ENCODE results near the gene WDR62. TPM values are rescaled to one million over a fixed set of nuclear protein-coding genes. Genes with fewer than 3 reads are reported as not detected.

Gene WDR62
- total and polyA plus RNA-seq, 10 of the 15 experiments (the other 5 are each of a cell fraction or from before 2014, with no cell fraction given): 0.08 to 20.6 (median 10.9) TPM

GRCh38 chr19:36125557-36125956, 70.9 kb downstream of the WDR62 start (continued):
- TF ChIP-seq ZNF687 (IDR thresholded peaks at IDR 0.05): peak; percentile 94
- no peak for TF ChIP-seq SUZ12 (IDR thresholded peaks at IDR 0.05; ENCODE audit: unreplicated experiment)

- Histone ChIP-seq H3K27ac (ENCODE audit: control insufficient read depth, insufficient read depth) (peak overlapping the region; percentile 81), H4K20me1 (ENCODE audit: control insufficient read depth, insufficient read depth) (no peaks in the 10 kb centered on the region), H3K36me3 (ENCODE audit: control insufficient read depth in 2 of 2, insufficient read depth in 2 of 2, low read length in 1 of 2) (peaks cover 0 to 4% of the 10 kb centered on the region in 2 experiments; a peak in 1 of 4 replicates), H3K4me1 (ENCODE audit: control insufficient read depth, insufficient read depth, low read length) (peaks cover 11% of the 10 kb centered on the region), H3K27me3 (replicated peaks in 1 of 2; ENCODE audit: control insufficient read depth in 2 of 2, insufficient read depth in 2 of 2, low read length in 1 of 2) (no peaks in the 10 kb centered on the region), H3K79me2 (ENCODE audit: control insufficient read depth, insufficient read depth, low read length) (no peaks in the 10 kb centered on the region), H3K4me3 (peak overlapping the region; percentile 77), H3K9ac (ENCODE audit: control insufficient read depth, insufficient read depth, low read length) (peak overlapping the region; percentile 74), H3K9me3 (replicated peaks; ENCODE audit: control insufficient read depth, insufficient read depth, low read length) (no peaks in the 10 kb centered on the region), H3K4me2 (ENCODE audit: control insufficient read depth, insufficient read depth) (peak overlapping the region; percentile 70), H2AFZ (ENCODE audit: control insufficient read depth, low read depth, low read length) (peak overlapping the region; percentile 98)
- ChIA-PET RAD21 (ENCODE audit: unreplicated experiment) (interaction anchor here (0.8 to 6.9 kb wide), 14 partner anchors 8 to 949 kb away, joined by 3 to 69 read pairs (median 4); partner anchors contain the start of genes CAPNS1, POLR2I, TBCB and THAP8), CTCF (interaction anchor here (0.7 to 5.5 kb wide), 21 partner anchors 9 to 1089 kb away, joined by 3 to 76 read pairs (median 4); partner anchors contain the start of genes CAPNS1, POLR2I, TBCB and THAP8), SMC1A (ENCODE audit: uncharacterized antibody, unreplicated experiment) (interaction anchor here (0.6 to 5.9 kb wide), 11 partner anchors 8 to 87 kb away, joined by 3 to 38 read pairs (median 5); partner anchors contain the start of genes POLR2I, TBCB and ZNF146), POLR2A (interaction anchor here (0.6 to 2.5 kb wide), 8 partner anchors 10 to 1133 kb away, joined by 3 to 12 read pairs (median 5); partner anchors contain the start of genes ALKBH6, CAPNS1, POLR2I and TBCB)
- 1% methylated on average over 10 of the region's 10 CpGs for WGBS (ENCODE audit: insufficient coverage, insufficient replicate concordance, low lambda C conversion rate, missing lambda C conversion rate)
- peak; percentile 20 for ATAC-seq
- BruUV-seq (replicated peaks): TSS peak; percentile 85
- no peak for DNase-seq (ENCODE audit: low read depth, low spot score)
- in situ Hi-C loops (cut with MboI): loop anchor here (5.0 to 10.0 kb wide), 2 partner anchors 44 to 966 kb away; no protein-coding TSS in a partner anchor
- intact Hi-C loops (cut with micrococcal nuclease; ENCODE audit: unreplicated experiment): loop anchor here (10.0 kb wide), 1 partner anchor 1086 kb away; the partner anchor contains the start of genes ZNF383 and ZNF585B
- no peak for FAIRE-seq
- TF ChIP-seq SKIL (IDR thresholded peaks at IDR 0.05; ENCODE audit: low read depth, poor library complexity, severe bottlenecking) (no peak), CBX5 (IDR thresholded peaks at IDR 0.05; ENCODE audit: low read depth) (0 out of 2 replicates have a peak, but pooled peaks have one; percentile 46), TCF12 (IDR thresholded peaks at IDR 0.05; ENCODE audit: low read depth, low read length) (no peak), CEBPZ (IDR thresholded peaks at IDR 0.05; ENCODE audit: low read depth, low read length) (no peak), SIX5 (IDR thresholded peaks at IDR 0.05; ENCODE audit: low read depth, low read length, severe bottlenecking) (no peak)
Measured at GRCh38 chr19:36128392-36128736, 73.7 kb downstream of the WDR62 start.
